NOMO-1 treated with DMSO at 0.1 percent for 48 hours (cell line): ENCODE measurements around the gene CPA4.

ENCODE experiments used
- DNase-seq: peaks from one replicate; lab custom pipeline; 2025; ENCODE audit not compliant: unreplicated experiment; lab: John Stamatoyannopoulos, UW

The CPA4 gene

GRCh38 chr7:130344271-130344866, 51.4 kb downstream of the CPA4 start, which contains the start of gene CPA5:
CPA5 (plus strand) TSS chr7:130344816; CDS start chr7:130346486, 1,670 bp downstream.
- DNase-seq, result no peak

- DNase-seq, result no peak
Observed at GRCh38 chr7:130345136-130345535, 52.2 kb downstream of the CPA4 start.

GRCh38 chr7:130345725-130346124, 52.8 kb downstream of the CPA4 start:
- no peak for DNase-seq

- DNase-seq, result no peak
Observed at GRCh38 chr7:130346177-130346905, 53.4 kb downstream of the CPA4 start.

- no peak for DNase-seq
Observed at GRCh38 chr7:130346941-130347340, 54.0 kb downstream of the CPA4 start.

- DNase-seq, result no peak
Observed at GRCh38 chr7:130349911-130350782, 57.2 kb downstream of the CPA4 start.

- no peak for DNase-seq
Observed at GRCh38 chr7:130350945-130351790, 58.2 kb downstream of the CPA4 start.

- DNase-seq, result no peak
Observed at GRCh38 chr7:130351791-130352090, 58.8 kb downstream of the CPA4 start.

GRCh38 chr7:130352194-130353074, 59.5 kb downstream of the CPA4 start:
- DNase-seq, result no peak

GRCh38 chr7:130353196-130353595, 60.2 kb downstream of the CPA4 start:
- no peak for DNase-seq

- DNase-seq, result no peak
Observed at GRCh38 chr7:130356121-130356875, 63.3 kb downstream of the CPA4 start.

GRCh38 chr7:130356876-130357611, 64.1 kb downstream of the CPA4 start:
- peak; percentile 0 for DNase-seq

- DNase-seq, result no peak
Observed at GRCh38 chr7:130358471-130358870, 65.5 kb downstream of the CPA4 start.

GRCh38 chr7:130359276-130359857, 66.4 kb downstream of the CPA4 start:
- DNase-seq, result no peak

- DNase-seq, result no peak
Observed at GRCh38 chr7:130360518-130360917, 67.6 kb downstream of the CPA4 start.

GRCh38 chr7:130361681-130362080, 68.7 kb downstream of the CPA4 start:
- DNase-seq, result no peak

GRCh38 chr7:130362251-130362816, 69.4 kb downstream of the CPA4 start:
- no peak for DNase-seq
